Activated gamma-delta T cell treated with Interleukin-2 at 50 U/mL for 16 hours (primary cell): Measurements from ENCODE around the gene CDH24.
"Not testable (repeated sequence)": the region's sequence is repeated elsewhere in the genome, so short reads cannot be mapped to it uniquely, and the experiment has no call there.

ENCODE experiments used
- DNase-seq: peaks from one replicate; pipeline ENCODE4 v3.0.0-alpha.2; 2020

Gene CDH24

GRCh38 chr14:23015618-23016017 is 41.7 kb downstream of the CDH24 start:
- DNase-seq = no peak

GRCh38 chr14:23013749-23014054 is 43.6 kb downstream of the CDH24 start:
- not testable (repeated sequence) for DNase-seq

- no peak for DNase-seq
Observed at GRCh38 chr14:23013054-23013748, 44.1 kb downstream of the CDH24 start.

- DNase-seq = peak; percentile 78
Observed at GRCh38 chr14:23009939-23010726, 47.2 kb downstream of the CDH24 start, which contains the start of gene C14orf93. Gene C14orf93 (minus strand): TSS chr14:23010143. CDS start chr14:22999023, 11,120 bp downstream.

- DNase-seq = no peak
Observed at GRCh38 chr14:23009483-23009938, 47.8 kb downstream of the CDH24 start.

GRCh38 chr14:23008831-23009230 is 48.5 kb downstream of the CDH24 start:
- no peak for DNase-seq

- peak; percentile 95 for DNase-seq
Observed at GRCh38 chr14:23006544-23007419, 50.5 kb downstream of the CDH24 start.

GRCh38 chr14:23006188-23006534 is 51.2 kb downstream of the CDH24 start:
- no peak for DNase-seq

- DNase-seq = no peak
Observed at GRCh38 chr14:23005451-23006187, 51.7 kb downstream of the CDH24 start.

GRCh38 chr14:23004274-23004673 is 53.0 kb downstream of the CDH24 start:
- not testable (repeated sequence) for DNase-seq

GRCh38 chr14:23002592-23002991 is 54.7 kb downstream of the CDH24 start:
- DNase-seq = no peak

GRCh38 chr14:23000860-23001259 is 56.5 kb downstream of the CDH24 start:
- DNase-seq = no peak

- no peak for DNase-seq
Observed at GRCh38 chr14:22998329-22999012, 58.8 kb downstream of the CDH24 start.

- no peak for DNase-seq
Observed at GRCh38 chr14:22997676-22998323, 59.5 kb downstream of the CDH24 start.
